ENCODE data around the gene CENPV.

The CENPV gene

DNA sequence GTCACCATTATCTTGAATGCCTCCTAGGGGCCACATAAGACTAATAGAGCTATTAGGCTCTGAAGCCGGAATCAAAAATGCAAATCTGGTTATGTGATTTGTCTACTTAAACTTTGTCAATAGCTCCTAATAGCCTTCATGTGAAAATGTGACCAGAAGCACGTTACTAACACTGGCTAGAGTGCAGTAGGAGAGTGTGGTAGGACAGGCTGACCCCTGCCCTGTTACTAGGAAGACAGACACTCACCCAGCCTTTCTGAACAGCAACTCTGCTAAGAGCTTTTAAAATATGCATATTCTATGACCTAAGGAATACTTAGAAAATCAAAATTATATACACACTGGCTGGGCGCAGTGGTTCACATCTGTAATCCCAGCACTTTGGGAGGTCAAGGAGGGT lies 26.3 kb downstream of the CENPV start:
- no peaks in the 10 kb centered on the region for H3K79me2 ChIP-seq (ENCODE audit: insufficient read depth, low read length)

DNA sequence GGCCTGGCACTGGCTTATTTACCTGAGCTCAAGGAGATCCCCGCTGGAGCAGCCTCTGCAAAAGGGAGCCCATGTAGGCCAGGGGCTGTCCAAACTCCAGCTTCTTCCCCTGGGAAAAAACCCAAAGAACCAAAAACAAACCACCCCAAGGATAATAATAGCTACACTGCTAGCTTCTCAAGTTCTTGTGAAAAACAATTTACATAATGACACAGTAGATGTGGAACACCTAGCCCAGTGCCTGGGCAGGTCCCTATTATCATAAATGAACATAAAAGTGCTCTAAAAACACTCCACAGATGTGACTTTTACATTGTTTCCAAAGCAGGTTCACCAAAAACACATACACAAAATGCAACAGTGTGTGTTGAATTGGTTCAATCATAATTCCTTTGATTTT lies 27.3 kb downstream of the CENPV start:
- H3K27me3 ChIP-seq (ENCODE audit: low read length), result no peaks in the 10 kb centered on the region
- no peaks in the 10 kb centered on the region for H3K9me2 ChIP-seq (replicated peaks; ENCODE audit: insufficient read depth, low read length)
- no peak overlapping the region for H2AFZ ChIP-seq (ENCODE audit: low read depth, low read length, severe bottlenecking)
- H3K4me3 ChIP-seq (ENCODE audit: insufficient read depth, low read length, poor library complexity, severe bottlenecking), result no peak overlapping the region
- no peak overlapping the region for H3K27ac ChIP-seq (ENCODE audit: low read depth, low read length)
- no peaks in the 10 kb centered on the region for H3K36me3 ChIP-seq (ENCODE audit: low read length)
- H3K79me2 ChIP-seq (ENCODE audit: insufficient read depth, low read length), result no peaks in the 10 kb centered on the region
- TF ChIP-seq, protein P1, sequence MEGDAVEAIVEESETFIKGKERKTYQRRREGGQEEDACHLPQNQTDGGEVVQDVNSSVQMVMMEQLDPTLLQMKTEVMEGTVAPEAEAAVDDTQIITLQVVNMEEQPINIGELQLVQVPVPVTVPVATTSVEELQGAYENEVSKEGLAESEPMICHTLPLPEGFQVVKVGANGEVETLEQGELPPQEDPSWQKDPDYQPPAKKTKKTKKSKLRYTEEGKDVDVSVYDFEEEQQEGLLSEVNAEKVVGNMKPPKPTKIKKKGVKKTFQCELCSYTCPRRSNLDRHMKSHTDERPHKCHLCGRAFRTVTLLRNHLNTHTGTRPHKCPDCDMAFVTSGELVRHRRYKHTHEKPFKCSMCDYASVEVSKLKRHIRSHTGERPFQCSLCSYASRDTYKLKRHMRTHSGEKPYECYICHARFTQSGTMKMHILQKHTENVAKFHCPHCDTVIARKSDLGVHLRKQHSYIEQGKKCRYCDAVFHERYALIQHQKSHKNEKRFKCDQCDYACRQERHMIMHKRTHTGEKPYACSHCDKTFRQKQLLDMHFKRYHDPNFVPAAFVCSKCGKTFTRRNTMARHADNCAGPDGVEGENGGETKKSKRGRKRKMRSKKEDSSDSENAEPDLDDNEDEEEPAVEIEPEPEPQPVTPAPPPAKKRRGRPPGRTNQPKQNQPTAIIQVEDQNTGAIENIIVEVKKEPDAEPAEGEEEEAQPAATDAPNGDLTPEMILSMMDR (IDR thresholded peaks at IDR 0.05; ENCODE audit: insufficient read depth, low read length, poor library complexity, severe bottlenecking), result no peak
- TF ChIP-seq EZH2phosphoT487 (conservative IDR thresholded peaks at IDR 0.05; ENCODE audit: low read length), result no peak
- H3K4me2 ChIP-seq (ENCODE audit: low read depth, low read length, poor library complexity, severe bottlenecking), result no peak overlapping the region
- no peaks in the 10 kb centered on the region for H3F3A ChIP-seq (ENCODE audit: insufficient read depth)
- no peaks in the 10 kb centered on the region for H4K20me1 ChIP-seq (ENCODE audit: low read depth, low read length)
- no peak overlapping the region for H3K9ac ChIP-seq (ENCODE audit: low read length)
- H3K9me3 ChIP-seq (ENCODE audit: insufficient read depth, low read length), result no peaks in the 10 kb centered on the region

More for the DNA sequence above, 26.3 kb downstream of the CENPV start:
- Histone ChIP-seq H3K27ac (ENCODE audit: low read depth, low read length) (no peak overlapping the region), H3K9me2 (replicated peaks; ENCODE audit: insufficient read depth, low read length) (no peaks in the 10 kb centered on the region), H3F3A (ENCODE audit: insufficient read depth) (0 out of 2 replicates have a peak, but pooled peaks cover 2% of the 10 kb centered on the region), H3K9me3 (ENCODE audit: insufficient read depth, low read length) (no peaks in the 10 kb centered on the region), H4K20me1 (ENCODE audit: low read depth, low read length) (no peaks in the 10 kb centered on the region), H2AFZ (ENCODE audit: low read depth, low read length, severe bottlenecking) (no peak overlapping the region), H3K4me2 (ENCODE audit: low read depth, low read length, poor library complexity, severe bottlenecking) (no peak overlapping the region), H3K36me3 (ENCODE audit: low read length) (no peaks in the 10 kb centered on the region), H3K9ac (ENCODE audit: low read length) (no peak overlapping the region), H3K4me3 (ENCODE audit: insufficient read depth, low read length, poor library complexity, severe bottlenecking) (no peak overlapping the region), H3K27me3 (ENCODE audit: low read length) (no peaks in the 10 kb centered on the region)
- TF ChIP-seq, protein P1 (IDR thresholded peaks at IDR 0.05; ENCODE audit: insufficient read depth, low read length, poor library complexity, severe bottlenecking), result no peak
- no peak for TF ChIP-seq EZH2phosphoT487 (conservative IDR thresholded peaks at IDR 0.05; ENCODE audit: low read length)

DNA sequence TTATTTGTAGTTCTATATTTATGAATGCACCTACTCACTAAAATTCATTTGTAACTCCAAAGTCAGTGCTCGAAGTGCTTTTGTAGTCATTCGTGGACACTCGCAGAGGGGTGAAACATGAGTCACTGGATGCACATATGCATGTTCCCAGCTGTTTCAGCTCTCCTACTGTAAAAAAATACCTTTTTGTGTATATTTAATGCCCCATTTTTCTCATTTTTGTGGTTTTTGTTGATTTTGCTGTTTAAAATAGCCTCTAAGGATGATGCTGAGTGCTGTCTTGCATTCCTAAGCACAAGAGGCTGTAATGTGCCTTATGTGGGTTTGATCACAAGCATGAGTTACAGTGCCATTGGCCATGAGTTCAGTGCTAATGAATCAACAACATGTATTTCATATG lies 30.6 kb downstream of the CENPV start:
- Histone ChIP-seq H3K9ac (ENCODE audit: low read length) (no peak overlapping the region), H3K9me3 (ENCODE audit: insufficient read depth, low read length) (no peaks in the 10 kb centered on the region), H3K27me3 (ENCODE audit: low read length) (no peaks in the 10 kb centered on the region), H4K20me1 (ENCODE audit: low read depth, low read length) (no peaks in the 10 kb centered on the region), H3K4me3 (ENCODE audit: insufficient read depth, low read length, poor library complexity, severe bottlenecking) (no peak overlapping the region), H3K36me3 (ENCODE audit: low read length) (no peaks in the 10 kb centered on the region), H3K79me2 (ENCODE audit: insufficient read depth, low read length) (no peaks in the 10 kb centered on the region), H3K27ac (ENCODE audit: low read depth, low read length) (no peak overlapping the region), H3F3A (ENCODE audit: insufficient read depth) (no peaks in the 10 kb centered on the region), H3K9me2 (replicated peaks; ENCODE audit: insufficient read depth, low read length) (no peaks in the 10 kb centered on the region), H3K4me2 (ENCODE audit: low read depth, low read length, poor library complexity, severe bottlenecking) (no peak overlapping the region), H2AFZ (ENCODE audit: low read depth, low read length, severe bottlenecking) (no peak overlapping the region)
- TF ChIP-seq, protein P1 (IDR thresholded peaks at IDR 0.05; ENCODE audit: insufficient read depth, low read length, poor library complexity, severe bottlenecking), result no peak
- TF ChIP-seq EZH2phosphoT487 (conservative IDR thresholded peaks at IDR 0.05; ENCODE audit: low read length), result no peak

Data from SU-DHL-6 (cell line).